ENCODE data around the gene SH3GLB2.
"Not testable (repeated sequence)": the region's sequence is repeated elsewhere in the genome, so short reads cannot be mapped to it uniquely, and the experiment has no call there.

Gene SH3GLB2

DNA sequence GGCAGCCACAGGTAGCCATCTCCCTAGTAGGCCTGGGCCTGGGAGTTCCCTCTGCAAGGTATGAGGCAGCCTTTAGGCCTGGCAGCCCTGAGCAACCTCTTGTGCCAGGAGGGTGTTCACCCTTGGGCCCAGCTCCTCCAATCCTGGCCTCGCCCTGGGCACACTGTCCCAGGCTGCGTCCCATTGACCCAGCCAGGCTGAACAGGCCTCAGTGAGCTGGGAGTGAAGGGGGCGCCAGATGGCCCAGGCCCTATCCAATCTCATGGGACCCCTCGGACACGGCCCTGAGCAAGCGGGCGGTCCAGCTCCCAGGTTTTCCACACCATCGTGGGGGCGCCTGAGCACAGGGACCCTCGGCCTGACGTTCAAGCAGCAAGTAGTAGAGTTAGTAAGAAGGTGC lies 14.5 kb downstream of the SH3GLB2 start:
- no peak for DNase-seq

GRCh38 chr9:129012893-129013448 lies 15.2 kb downstream of the SH3GLB2 start:
- DNase-seq = no peak

GRCh38 chr9:129012343-129012742 lies 15.8 kb downstream of the SH3GLB2 start:
- no peak for DNase-seq

- no peak for DNase-seq
These were observed 16.4 kb downstream of the SH3GLB2 start for GRCh38 chr9:129011761-129012181.

GRCh38 chr9:129011170-129011569 lies 17.0 kb downstream of the SH3GLB2 start:
- DNase-seq = no peak

DNA sequence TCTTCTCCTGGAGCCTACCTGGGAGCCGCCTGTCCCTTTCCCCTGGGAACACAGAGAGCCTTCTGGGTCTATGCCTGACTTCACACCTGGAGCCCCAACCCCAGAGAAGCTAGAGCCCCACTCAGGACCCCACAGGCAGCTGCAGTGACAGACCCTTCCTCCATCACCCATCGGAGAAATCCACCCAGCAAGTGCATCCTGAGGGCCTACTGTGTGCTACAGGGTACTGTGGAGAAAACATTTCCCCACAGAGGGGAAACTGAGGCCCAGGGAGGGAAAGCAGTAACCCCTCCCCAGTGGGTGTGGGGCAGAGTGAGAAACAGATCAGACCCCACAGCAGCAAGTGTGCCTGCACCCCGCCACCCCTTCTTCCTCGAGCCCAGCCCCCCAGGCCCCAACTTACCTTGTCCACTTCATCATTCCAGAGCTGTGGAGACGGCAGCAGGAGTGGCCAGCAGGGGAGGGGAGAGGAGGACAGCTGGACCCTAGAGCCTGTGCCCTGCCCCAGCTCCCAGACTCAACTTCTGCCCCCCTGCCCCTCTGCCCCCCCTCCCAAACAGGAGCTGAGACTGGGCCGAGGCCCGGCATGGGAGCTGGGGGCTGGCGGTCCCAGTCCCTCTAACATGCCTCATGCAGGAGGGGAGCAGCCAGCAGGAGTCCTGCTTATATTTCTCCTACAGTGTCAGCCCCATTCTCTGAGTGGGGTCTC lies 17.7 kb downstream of the SH3GLB2 start:
- no peak for DNase-seq

- DNase-seq = no peak
These were observed 18.5 kb downstream of the SH3GLB2 start for GRCh38 chr9:129009584-129010141.

GRCh38 chr9:129008986-129009583 lies 19.0 kb downstream of the SH3GLB2 start:
- no peak for DNase-seq

DNA sequence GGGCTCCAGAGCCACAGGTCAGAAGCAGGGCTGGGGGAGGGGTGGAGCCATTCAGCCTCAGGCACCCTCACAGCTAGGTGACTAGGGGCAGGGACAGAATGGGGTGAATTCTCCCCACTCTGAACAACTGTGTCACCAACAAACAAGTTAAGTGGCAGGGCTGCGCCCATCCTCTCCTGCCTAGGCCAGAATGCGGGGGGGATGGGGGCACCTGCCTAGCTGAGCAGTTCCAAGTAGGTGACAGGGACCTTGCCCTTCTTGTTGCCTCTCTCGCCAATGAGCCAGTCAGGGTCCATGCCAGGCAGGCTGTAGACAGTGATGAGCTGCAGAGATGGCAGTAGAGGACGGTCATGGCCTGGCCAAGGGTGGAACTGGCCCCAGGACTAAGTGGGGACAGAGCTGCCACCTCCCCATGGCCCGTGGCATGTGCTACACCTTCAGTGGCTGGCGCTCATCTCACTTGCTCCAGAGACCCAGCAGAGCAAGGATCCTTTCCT lies 19.6 kb downstream of the SH3GLB2 start:
- DNase-seq = no peak

GRCh38 chr9:129007766-129008468 lies 20.2 kb downstream of the SH3GLB2 start:
- no peak for DNase-seq

DNA sequence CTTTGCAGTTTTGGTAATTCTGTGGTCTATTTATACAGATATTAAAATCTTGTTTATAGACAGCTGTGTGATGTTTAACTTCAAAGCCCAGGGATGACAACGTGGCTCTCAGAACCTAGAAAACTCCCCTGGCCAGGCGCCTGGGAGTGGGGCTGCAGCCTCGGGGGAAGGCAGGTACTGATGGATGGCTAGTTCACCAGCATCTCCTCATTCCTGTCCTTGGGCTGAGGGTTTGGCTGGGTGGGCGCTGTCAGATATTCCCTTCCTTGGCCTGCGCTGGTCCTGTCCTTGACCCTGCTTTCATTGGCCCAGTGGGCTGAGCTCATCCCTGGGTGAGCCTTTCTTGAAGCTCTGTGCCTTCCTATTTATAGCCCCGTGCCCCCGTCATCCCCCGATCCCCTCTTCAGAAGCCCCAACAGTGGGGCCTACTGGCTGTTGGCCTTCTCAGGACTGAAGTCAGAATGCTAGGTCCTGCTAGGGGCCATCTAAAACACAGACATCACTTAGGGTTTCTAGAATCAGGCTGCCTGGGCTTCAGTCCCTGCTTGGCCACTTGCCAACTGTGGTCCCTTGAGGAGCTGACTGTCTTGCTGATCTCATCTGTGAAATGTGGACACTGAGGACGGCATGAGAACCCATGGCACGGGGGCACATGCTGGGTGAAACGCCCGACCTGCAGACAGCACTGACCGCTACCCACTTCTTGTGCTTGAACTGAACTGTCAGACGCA lies 20.9 kb downstream of the SH3GLB2 start:
- DNase-seq = no peak

- DNase-seq = peak in 1 of 2 experiments; percentile 56
These were observed 21.6 kb downstream of the SH3GLB2 start for GRCh38 chr9:129006328-129007034.

DNA sequence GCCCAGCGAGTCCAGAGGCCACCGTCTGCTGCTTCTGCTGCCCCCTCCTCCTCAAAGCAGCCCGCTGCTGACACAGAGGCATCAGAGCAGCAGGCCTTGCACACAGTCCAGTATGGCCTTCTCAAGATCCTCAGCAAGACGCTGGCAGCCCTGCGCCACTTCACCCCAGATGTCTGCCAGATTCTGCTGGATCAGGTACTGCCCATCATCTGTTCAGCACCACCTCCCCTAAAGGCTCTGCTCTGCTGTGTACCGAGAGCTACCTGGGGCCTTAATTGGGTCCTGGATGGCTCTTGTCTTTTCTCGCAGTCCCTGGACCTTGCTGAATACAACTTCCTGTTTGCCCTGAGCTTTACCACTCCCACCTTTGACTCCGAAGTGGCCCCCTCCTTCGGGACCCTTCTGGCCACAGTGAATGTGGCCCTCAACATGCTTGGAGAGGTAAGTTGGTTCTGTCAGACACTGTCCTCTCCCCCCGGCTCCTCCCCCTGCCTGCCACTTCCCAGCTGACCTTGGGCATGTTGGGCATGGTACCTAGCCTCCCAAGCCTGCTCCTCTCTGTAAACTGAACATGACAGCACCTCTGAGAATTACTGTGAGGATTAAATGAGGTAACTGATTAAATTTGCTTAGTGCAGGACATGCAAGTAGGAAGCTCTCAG lies 22.7 kb downstream of the SH3GLB2 start:
- DNase-seq = no peak

- not testable (repeated sequence) for DNase-seq
These were observed 24.0 kb downstream of the SH3GLB2 start for GRCh38 chr9:129004173-129004572.

DNA sequence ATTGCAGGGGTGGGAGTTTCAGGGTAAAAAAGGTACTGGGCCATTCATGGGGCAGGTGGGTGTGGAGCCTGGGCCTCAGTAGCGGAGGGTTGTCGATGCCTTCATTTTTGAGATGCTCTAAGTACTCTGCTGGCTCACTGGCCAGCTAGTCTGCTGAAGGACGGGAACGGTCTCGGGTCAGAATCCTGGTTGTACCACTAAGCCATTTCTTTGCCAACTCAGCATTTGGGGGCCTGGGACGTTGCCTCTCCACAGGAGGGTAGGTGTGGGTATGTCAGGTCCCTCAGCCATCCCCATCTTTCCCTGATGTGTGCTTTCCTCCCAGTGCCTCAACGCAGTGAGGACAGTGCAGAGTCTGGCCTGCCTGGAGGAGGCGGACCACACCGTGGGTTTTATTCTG lies 25.1 kb downstream of the SH3GLB2 start:
- no peak for DNase-seq

DNA sequence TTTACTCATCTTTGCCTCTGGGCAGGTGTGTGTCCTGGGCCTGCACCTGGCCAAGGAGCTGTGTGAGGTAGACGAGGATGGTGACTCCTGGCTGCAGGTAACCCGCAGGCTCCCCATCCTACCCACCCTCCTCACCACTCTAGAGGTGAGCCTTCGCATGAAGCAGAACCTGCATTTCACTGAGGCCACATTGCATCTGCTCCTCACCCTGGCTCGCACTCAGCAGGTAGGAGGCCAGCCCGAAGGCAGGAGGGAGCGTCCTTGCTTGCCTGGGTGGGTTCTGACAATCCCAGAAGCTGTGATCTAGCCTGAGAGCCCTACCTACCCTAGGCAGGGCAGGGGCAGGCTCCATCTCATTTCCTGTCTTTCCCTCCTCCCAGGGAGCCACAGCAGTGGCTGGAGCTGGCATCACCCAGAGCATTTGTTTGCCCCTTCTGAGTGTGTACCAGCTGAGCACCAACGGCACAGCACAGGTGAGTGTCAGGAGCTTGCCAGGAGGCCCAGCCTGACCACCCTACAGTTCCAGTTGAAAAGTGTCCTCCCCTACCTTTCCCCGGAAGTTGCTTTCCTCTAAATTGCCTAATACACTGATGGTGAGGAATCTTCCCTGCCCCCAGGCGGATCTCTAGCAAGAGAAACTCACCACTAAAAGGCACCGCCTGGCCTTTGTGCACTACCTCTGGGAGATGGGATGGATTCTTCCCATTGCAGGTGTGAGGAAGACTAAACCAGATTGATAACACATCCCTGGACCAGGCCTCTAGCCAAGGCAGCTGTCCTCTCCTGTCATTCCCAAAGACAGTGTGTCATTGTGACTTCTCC lies 26.4 kb downstream of the SH3GLB2 start:
- DNase-seq = no peak

- no peak for DNase-seq
These were observed 28.4 kb downstream of the SH3GLB2 start for GRCh38 chr9:128999581-129000206.

GRCh38 chr9:128998462-128998861 lies 29.7 kb downstream of the SH3GLB2 start:
- no peak for DNase-seq

DNA sequence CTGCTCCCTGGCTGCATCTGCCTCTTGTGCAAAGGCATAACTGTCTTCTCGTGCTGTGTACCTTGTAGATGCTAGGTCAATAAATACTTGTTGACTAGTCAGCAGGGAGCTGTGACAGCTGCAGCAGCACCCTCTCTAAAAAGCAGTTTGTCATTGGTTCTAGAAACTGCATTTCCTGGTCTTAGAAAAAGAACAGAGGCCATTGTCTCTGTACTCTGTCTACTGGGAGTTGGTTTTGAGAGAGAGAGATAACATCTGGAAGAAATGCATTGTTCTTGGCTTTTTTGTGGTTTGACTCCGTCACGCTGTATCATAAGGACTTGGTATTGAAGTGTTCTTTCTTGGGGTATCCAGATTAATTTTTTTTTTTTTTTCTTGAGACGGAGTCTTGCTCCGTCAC lies 32.3 kb downstream of the SH3GLB2 start:
- no peak for DNase-seq

- DNase-seq = no peak
These were observed 35.1 kb downstream of the SH3GLB2 start for GRCh38 chr9:128992995-128993394.
